ENCODE results near the gene MAP3K2.

GRCh38 chr2:127293748-127294562 lies 93.8 kb downstream of the MAP3K2 start, which contains the start of gene ERCC3:
- TF ChIP-seq CTCF (IDR thresholded peaks at IDR 0.05) (no peak), POLR2A (IDR thresholded peaks at IDR 0.05) (peak in 1 of 4 donors; percentile 17)

Measured in esophagus squamous epithelium (tissue), 4 donors.